Body of pancreas (tissue), 4 donors: Measurements from ENCODE around the gene KPNA3.

Source experiments
- POLR2A ChIP-seq, 3 donors: fragments of 450-650 bp; IDR thresholded peaks; one replicate each; pipeline ENCODE4 v1.6.1; 2016; ENCODE audit warnings: antibody characterized with exemption in 3 of 3, mild to moderate bottlenecking in 2 of 3
- TF ChIP-seq, protein P1 (sequence below), 7 experiments: fragments of 450-650 bp in 4 of 7; fragments of 200-600 bp in 3 of 7; sonication (generic) in 3 of 7; IDR thresholded peaks; one replicate each; pipeline ENCODE4 v1.5.1; 2016 to 2019; ENCODE audit warnings: antibody characterized with exemption in 7 of 7

DNA sequence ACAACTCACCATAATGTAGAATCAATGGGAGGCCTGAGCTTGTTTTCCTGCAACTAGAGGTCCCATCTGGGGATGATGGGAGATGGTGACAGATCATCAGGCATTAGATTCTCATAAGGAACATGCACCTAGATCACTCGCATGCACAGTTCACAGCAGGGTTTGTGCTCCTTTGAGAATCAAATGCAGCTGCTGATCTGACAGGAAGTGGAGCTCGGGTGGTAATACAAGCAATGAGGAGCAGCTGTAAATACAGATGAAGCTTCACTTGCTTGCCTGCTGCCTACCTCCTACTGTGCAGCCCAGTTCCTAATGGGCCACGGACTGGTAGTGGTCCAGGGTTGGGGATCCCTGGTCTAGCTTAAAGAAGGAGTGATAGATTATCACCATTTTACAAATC, 33.0 kb downstream of the KPNA3 start:
- TF ChIP-seq POLR2A (IDR thresholded peaks at IDR 0.05), result no peak
- TF ChIP-seq, protein P1, sequence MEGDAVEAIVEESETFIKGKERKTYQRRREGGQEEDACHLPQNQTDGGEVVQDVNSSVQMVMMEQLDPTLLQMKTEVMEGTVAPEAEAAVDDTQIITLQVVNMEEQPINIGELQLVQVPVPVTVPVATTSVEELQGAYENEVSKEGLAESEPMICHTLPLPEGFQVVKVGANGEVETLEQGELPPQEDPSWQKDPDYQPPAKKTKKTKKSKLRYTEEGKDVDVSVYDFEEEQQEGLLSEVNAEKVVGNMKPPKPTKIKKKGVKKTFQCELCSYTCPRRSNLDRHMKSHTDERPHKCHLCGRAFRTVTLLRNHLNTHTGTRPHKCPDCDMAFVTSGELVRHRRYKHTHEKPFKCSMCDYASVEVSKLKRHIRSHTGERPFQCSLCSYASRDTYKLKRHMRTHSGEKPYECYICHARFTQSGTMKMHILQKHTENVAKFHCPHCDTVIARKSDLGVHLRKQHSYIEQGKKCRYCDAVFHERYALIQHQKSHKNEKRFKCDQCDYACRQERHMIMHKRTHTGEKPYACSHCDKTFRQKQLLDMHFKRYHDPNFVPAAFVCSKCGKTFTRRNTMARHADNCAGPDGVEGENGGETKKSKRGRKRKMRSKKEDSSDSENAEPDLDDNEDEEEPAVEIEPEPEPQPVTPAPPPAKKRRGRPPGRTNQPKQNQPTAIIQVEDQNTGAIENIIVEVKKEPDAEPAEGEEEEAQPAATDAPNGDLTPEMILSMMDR (IDR thresholded peaks at IDR 0.05), result no peak
